ENCODE data around the gene SENP5.

- TF ChIP-seq CTCF (IDR thresholded peaks at IDR 0.05) (no peak), POLR2A (IDR thresholded peaks at IDR 0.05) (no peak), POLR2AphosphoS5 (IDR thresholded peaks at IDR 0.05) (no peak)
Observed at GRCh38 chr3:196983186-196983585, 115.5 kb downstream of the SENP5 start.

Measured in breast epithelium (tissue), 3 donors.